Inflammatory macrophage (primary cell): ENCODE data around the gene TP53TG5.
A peak's percentile ranks its signal among the peaks of the same experiment; 100 is the strongest.

ENCODE experiments used
- DNase-seq, 2 donors: peaks; one replicate each; pipeline ENCODE4 v3.0.0-alpha.2; 2020 to 2022

Gene TP53TG5

GRCh38 chr20:45322952-45323383, 55.2 kb downstream of the TP53TG5 start:
- peak; percentile 91 to 96 for DNase-seq
